GM21367 (cell line): ENCODE data around the gene TNNT2.

ENCODE experiments used
- ATAC-seq: cut with Tn5 transposase; IDR thresholded peaks from one replicate; pipeline ENCODE4 v1.9.1; 2021; ENCODE audit not compliant: unreplicated experiment

The TNNT2 gene

GRCh38 chr1:201335901-201336300, 41.6 kb downstream of the TNNT2 start:
- no peak for ATAC-seq

GRCh38 chr1:201335174-201335870, 42.2 kb downstream of the TNNT2 start:
- ATAC-seq, result no peak

GRCh38 chr1:201334325-201335173, 42.9 kb downstream of the TNNT2 start:
- ATAC-seq, result no peak

GRCh38 chr1:201332616-201333335, 44.7 kb downstream of the TNNT2 start:
- ATAC-seq, result no peak

GRCh38 chr1:201332021-201332420, 45.5 kb downstream of the TNNT2 start:
- ATAC-seq, result no peak

GRCh38 chr1:201331166-201331565, 46.3 kb downstream of the TNNT2 start:
- no peak for ATAC-seq

GRCh38 chr1:201330541-201330940, 46.9 kb downstream of the TNNT2 start:
- ATAC-seq, result no peak

- no peak for ATAC-seq
Observed at GRCh38 chr1:201329801-201330200, 47.7 kb downstream of the TNNT2 start.

GRCh38 chr1:201329286-201329685, 48.2 kb downstream of the TNNT2 start:
- ATAC-seq, result no peak

GRCh38 chr1:201328576-201328975, 48.9 kb downstream of the TNNT2 start:
- ATAC-seq, result no peak

GRCh38 chr1:201327687-201328240, 49.7 kb downstream of the TNNT2 start:
- ATAC-seq, result no peak

GRCh38 chr1:201326710-201327109, 50.8 kb downstream of the TNNT2 start:
- ATAC-seq, result no peak

- no peak for ATAC-seq
Observed at GRCh38 chr1:201325678-201326060, 51.8 kb downstream of the TNNT2 start.

- ATAC-seq, result no peak
Observed at GRCh38 chr1:201324821-201325677, 52.4 kb downstream of the TNNT2 start.

GRCh38 chr1:201324306-201324705, 53.2 kb downstream of the TNNT2 start:
- ATAC-seq, result no peak

GRCh38 chr1:201322653-201323510, 54.6 kb downstream of the TNNT2 start:
- ATAC-seq, result no peak

GRCh38 chr1:201321826-201322390, 55.6 kb downstream of the TNNT2 start:
- ATAC-seq, result no peak

GRCh38 chr1:201320168-201320788, 57.2 kb downstream of the TNNT2 start:
- no peak for ATAC-seq

GRCh38 chr1:201319631-201320030, 57.8 kb downstream of the TNNT2 start:
- no peak for ATAC-seq
